Esophagus squamous epithelium (tissue), 4 donors: Measurements from ENCODE around the gene SRC.

Experiments
- CTCF ChIP-seq, 6 experiments: fragments of 450-650 bp in 4 of 6; fragments of 200-600 bp in 2 of 6; sonication (generic) in 2 of 6; IDR thresholded peaks; one replicate each; pipeline ENCODE4 v1.5.1; 2016 to 2019; ENCODE audit warnings: antibody characterized with exemption in 6 of 6, mild to moderate bottlenecking in 4 of 6, moderate library complexity in 4 of 6
- POLR2A ChIP-seq, 4 donors: fragments of 450-650 bp; IDR thresholded peaks; one replicate each; pipeline ENCODE4 v1.6.1; 2017; ENCODE audit warnings: antibody characterized with exemption in 4 of 4, mild to moderate bottlenecking in 4 of 4, moderate library complexity in 3 of 4

- TF ChIP-seq CTCF (IDR thresholded peaks at IDR 0.05), result no peak
- TF ChIP-seq POLR2A (IDR thresholded peaks at IDR 0.05), result no peak
Measured at GRCh38 chr20:37422791-37423286, 76.9 kb downstream of the SRC start.
